Trophoblast cell (in vitro differentiated cells and primary cell): ENCODE results near the gene MED10.

Experiments used
- DNase-seq, 2 donors: peaks; one replicate each; pipeline ENCODE4 v3.0.0-alpha.2; 2016
- H2AFZ ChIP-seq: 2 replicates; pipeline ENCODE4 v1.6.1; 2013; ENCODE audit warnings: low read length, moderate library complexity, mild to moderate bottlenecking; ENCODE audit not compliant: insufficient read depth, poor library complexity
- H2AK5ac ChIP-seq: 2 replicates; pipeline ENCODE4 v1.6.1; 2013; ENCODE audit warnings: mild to moderate bottlenecking, low read length
- H2BK120ac ChIP-seq: 2 replicates; pipeline ENCODE4 v1.6.1; 2013; ENCODE audit warnings: low read length, mild to moderate bottlenecking, moderate library complexity; ENCODE audit not compliant: insufficient read depth, poor library complexity
- H2BK12ac ChIP-seq: 2 replicates; pipeline ENCODE4 v1.6.1; 2013; ENCODE audit warnings: mild to moderate bottlenecking, low read length, moderate library complexity
- H2BK5ac ChIP-seq: 2 replicates; pipeline ENCODE4 v1.6.1; 2013; ENCODE audit warnings: low read length, low read depth, moderate library complexity, mild to moderate bottlenecking; ENCODE audit not compliant: poor library complexity
- H3K14ac ChIP-seq: 2 replicates; pipeline ENCODE4 v1.6.1; 2013; ENCODE audit warnings: mild to moderate bottlenecking, low read length
- H3K18ac ChIP-seq: 2 replicates; pipeline ENCODE4 v1.6.1; 2013; ENCODE audit warnings: mild to moderate bottlenecking, low read length
- H3K23ac ChIP-seq: 2 replicates; pipeline ENCODE4 v1.6.1; 2013; ENCODE audit warnings: low read length
- H3K27ac ChIP-seq: 2 replicates; pipeline ENCODE4 v1.5.1; 2013; ENCODE audit warnings: low read depth, mild to moderate bottlenecking, inconsistent platforms, low read length, moderate library complexity
- H3K27me3 ChIP-seq: 2 replicates; pipeline ENCODE4 v1.6.1; 2013; ENCODE audit warnings: inconsistent platforms, mild to moderate bottlenecking, low read length, moderate library complexity; ENCODE audit not compliant: insufficient read depth
- H3K36me3 ChIP-seq, 2 experiments: 1 replicate in 1 of 2; 2 replicates in 1 of 2; pipeline ENCODE4 v1.6.1; 2013; ENCODE audit warnings: low read length in 2 of 2, mild to moderate bottlenecking in 2 of 2, moderate library complexity in 1 of 2; ENCODE audit not compliant: insufficient read depth in 2 of 2, control insufficient read depth in 1 of 2
- H3K4ac ChIP-seq: 2 replicates; pipeline ENCODE4 v1.6.1; 2013; ENCODE audit warnings: low read depth, mild to moderate bottlenecking, low read length, moderate library complexity
- H3K4me1 ChIP-seq, 2 experiments: 1 replicate in 1 of 2; 2 replicates in 1 of 2; pipeline ENCODE4 v1.6.1; 2013; ENCODE audit warnings: low read length in 2 of 2, mild to moderate bottlenecking in 2 of 2, moderate library complexity in 1 of 2; ENCODE audit not compliant: insufficient read depth in 2 of 2, control insufficient read depth in 1 of 2
- H3K4me2 ChIP-seq: 2 replicates; pipeline ENCODE4 v1.6.1; 2013; ENCODE audit warnings: inconsistent platforms, mild to moderate bottlenecking, low read length, moderate library complexity
- H3K4me3 ChIP-seq: 2 replicates; pipeline ENCODE4 v1.5.1; 2013; ENCODE audit warnings: mild to moderate bottlenecking, low read depth, low read length, inconsistent platforms
- H3K79me1 ChIP-seq: one replicate; pipeline ENCODE4 v1.6.1; 2013; ENCODE audit warnings: low read length
- H3K79me2 ChIP-seq: 2 replicates; pipeline ENCODE4 v1.6.1; 2013; ENCODE audit warnings: low read length, mild to moderate bottlenecking; ENCODE audit not compliant: control insufficient read depth, insufficient read depth, poor library complexity
- H3K9ac ChIP-seq: 2 replicates; pipeline ENCODE4 v1.6.1; 2013; ENCODE audit warnings: mild to moderate bottlenecking, low read length
- H3K9me3 ChIP-seq: 2 replicates; pipeline ENCODE4 v1.6.1; 2013; ENCODE audit warnings: low read depth, mild to moderate bottlenecking, control low read depth, inconsistent platforms, low read length; ENCODE audit not compliant: insufficient read depth
- H4K12ac ChIP-seq: 2 replicates; pipeline ENCODE4 v1.6.1; 2013; ENCODE audit warnings: low read depth, mild to moderate bottlenecking, low read length, moderate library complexity
- H4K8ac ChIP-seq: 2 replicates; pipeline ENCODE4 v1.6.1; 2013; ENCODE audit warnings: low read depth, mild to moderate bottlenecking, low read length, moderate library complexity
- H4K91ac ChIP-seq: one replicate; pipeline ENCODE4 v1.6.1; 2013; ENCODE audit warnings: low read depth, mild to moderate bottlenecking, low read length, moderate library complexity
- WGBS: extraction: QIAGEN DNeasy Blood & Tissue Kit; methylation state at CpG from one replicate; pipeline ENCODE4 v1.1.7; 2013; ENCODE audit warnings: missing lambda C conversion rate; ENCODE audit not compliant: insufficient read length, insufficient coverage; ENCODE audit errors: extremely low coverage; 5-methylcytosine and 5-hydroxymethylcytosine counted together

MED10 gene

GRCh38 chr5:6353602-6354302 is 24.6 kb downstream of the MED10 start:
- no peaks in the 10 kb centered on the region for H3K79me2 ChIP-seq

DNA sequence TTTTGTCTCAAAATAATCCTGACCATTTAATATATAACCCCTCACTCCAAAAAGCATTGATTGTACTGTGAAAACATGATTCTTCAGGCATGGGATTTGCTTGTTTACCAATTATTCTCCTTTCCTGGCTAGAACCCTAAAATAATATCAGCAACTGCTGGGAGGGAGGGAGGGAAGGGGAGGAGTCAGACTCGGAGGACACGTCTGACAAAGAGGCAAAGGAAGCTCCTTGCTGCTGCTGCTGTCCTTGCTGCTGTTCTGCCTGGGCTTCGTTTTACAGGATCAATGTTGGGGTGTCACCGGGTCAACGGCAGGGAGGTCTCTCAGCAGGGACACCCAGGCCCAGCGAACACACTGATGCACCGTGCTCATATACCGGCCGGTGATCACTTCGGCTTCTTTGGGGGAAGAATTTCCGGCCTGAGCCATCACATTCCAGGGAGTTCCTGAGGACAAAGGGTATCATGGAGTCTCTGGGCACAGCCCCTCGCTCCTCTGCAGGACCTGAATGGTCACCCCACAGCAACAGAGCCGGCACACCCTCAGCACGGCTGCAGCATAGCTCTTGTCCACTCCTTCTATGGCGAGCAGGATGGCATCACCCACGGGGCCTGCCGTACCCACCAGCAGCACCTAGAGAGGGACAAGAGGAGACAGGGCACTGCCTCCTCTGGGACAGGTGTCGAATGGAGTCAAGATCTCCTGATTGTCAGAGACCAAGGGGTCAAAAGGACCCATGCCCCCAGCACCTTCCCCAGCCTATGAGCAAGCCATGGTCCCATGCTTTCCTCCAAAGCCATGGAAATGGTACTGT is 27.9 kb downstream of the MED10 start:
- WGBS, result no CpG with 5 or more reads among the region's 18 CpGs
- Histone ChIP-seq H2AFZ (no peak overlapping the region), H3K27me3 (no peaks in the 10 kb centered on the region), H3K23ac (no peak overlapping the region), H3K36me3 (no peaks in the 10 kb centered on the region), H2BK120ac (no peak overlapping the region), H4K12ac (no peak overlapping the region), H3K27ac (no peak overlapping the region), H3K79me2 (no peaks in the 10 kb centered on the region), H4K8ac (no peak overlapping the region), H2AK5ac (no peak overlapping the region), H3K4me2 (no peak overlapping the region), H3K9me3 (peaks cover 2% of the 10 kb centered on the region), H4K91ac (no peak overlapping the region), H3K79me1 (no peaks in the 10 kb centered on the region), H2BK12ac (no peak overlapping the region), H3K14ac (no peak overlapping the region), H3K4me1 (no peaks in the 10 kb centered on the region), H3K18ac (no peak overlapping the region), H2BK5ac (no peak overlapping the region), H3K4me3 (no peak overlapping the region), H3K4ac (no peak overlapping the region), H3K9ac (no peak overlapping the region)
- no peak for DNase-seq

More at GRCh38 chr5:6353602-6354302, 24.6 kb downstream of the MED10 start:
- H4K8ac ChIP-seq, result no peak overlapping the region
- H3K9me3 ChIP-seq, result peaks cover 2% of the 10 kb centered on the region
- H2AK5ac ChIP-seq, result no peak overlapping the region
- no peak overlapping the region for H2BK12ac ChIP-seq
- no peak overlapping the region for H3K18ac ChIP-seq
- H3K23ac ChIP-seq, result no peak overlapping the region
- H3K9ac ChIP-seq, result no peak overlapping the region
- no peaks in the 10 kb centered on the region for H3K36me3 ChIP-seq
- no peak overlapping the region for H3K4me2 ChIP-seq
- no peak overlapping the region for H3K4me3 ChIP-seq
- H3K14ac ChIP-seq, result no peak overlapping the region
- H3K4ac ChIP-seq, result no peak overlapping the region
- H4K91ac ChIP-seq, result no peak overlapping the region
- H2BK120ac ChIP-seq, result no peak overlapping the region
- DNase-seq, result no peak
- H2BK5ac ChIP-seq, result no peak overlapping the region
- no peaks in the 10 kb centered on the region for H3K79me1 ChIP-seq
- no peak overlapping the region for H2AFZ ChIP-seq
- no peaks in the 10 kb centered on the region for H3K4me1 ChIP-seq
- no CpG with 5 or more reads among the region's 13 CpGs for WGBS
- no peaks in the 10 kb centered on the region for H3K27me3 ChIP-seq
- no peak overlapping the region for H4K12ac ChIP-seq
- no peak overlapping the region for H3K27ac ChIP-seq

DNA sequence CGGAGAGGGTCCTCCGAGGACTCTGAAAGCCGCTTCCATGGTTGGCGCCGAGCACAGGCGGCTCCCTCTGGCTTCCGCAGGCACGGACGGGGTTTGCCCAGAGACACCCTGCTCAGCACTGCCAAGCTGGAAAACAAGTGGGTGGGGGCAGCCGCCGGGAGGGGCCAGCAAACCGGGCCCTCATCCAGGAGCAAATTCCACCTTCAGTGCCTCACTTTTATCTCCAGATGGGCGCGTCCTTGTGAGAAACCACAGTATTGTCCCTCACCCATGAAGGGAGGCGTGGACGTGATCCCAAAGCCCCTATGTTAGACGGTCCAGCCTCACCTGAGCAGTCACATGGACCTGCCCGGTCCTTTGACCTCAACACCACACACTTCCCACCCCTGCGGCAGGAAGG is 29.0 kb downstream of the MED10 start:
- Histone ChIP-seq H4K91ac (no peak overlapping the region), H3K9me3 (peaks cover 2% of the 10 kb centered on the region)
- no CpG with 5 or more reads among the region's 19 CpGs for WGBS

GRCh38 chr5:6348476-6349000 is 29.8 kb downstream of the MED10 start:
- Histone ChIP-seq H3K79me2 (no peaks in the 10 kb centered on the region), H3K4ac (no peak overlapping the region), H2BK5ac (no peak overlapping the region), H3K23ac (no peak overlapping the region), H2AK5ac (no peak overlapping the region), H3K4me3 (no peak overlapping the region), H3K9me3 (peaks cover 2% of the 10 kb centered on the region), H3K27ac (no peak overlapping the region), H3K18ac (no peak overlapping the region), H3K14ac (no peak overlapping the region), H3K79me1 (no peaks in the 10 kb centered on the region), H4K8ac (no peak overlapping the region), H3K4me1 (no peaks in the 10 kb centered on the region), H3K27me3 (no peaks in the 10 kb centered on the region), H3K4me2 (no peak overlapping the region), H3K9ac (no peak overlapping the region), H2AFZ (no peak overlapping the region), H2BK120ac (no peak overlapping the region), H4K12ac (no peak overlapping the region), H3K36me3 (no peaks in the 10 kb centered on the region), H2BK12ac (no peak overlapping the region), H4K91ac (no peak overlapping the region)
- no CpG with 5 or more reads among the region's 15 CpGs for WGBS
- DNase-seq, result no peak

More for the DNA sequence above, 29.0 kb downstream of the MED10 start:
- H3K79me2 ChIP-seq, result no peaks in the 10 kb centered on the region
- H3K79me1 ChIP-seq, result no peaks in the 10 kb centered on the region
- no peak overlapping the region for H3K27ac ChIP-seq
- no peak overlapping the region for H3K23ac ChIP-seq
- H2BK120ac ChIP-seq, result no peak overlapping the region
- H2AFZ ChIP-seq, result no peak overlapping the region
- DNase-seq, result no peak
- no peak overlapping the region for H2BK5ac ChIP-seq
- H3K14ac ChIP-seq, result no peak overlapping the region
- no peaks in the 10 kb centered on the region for H3K27me3 ChIP-seq
- no peak overlapping the region for H3K4ac ChIP-seq
- no peak overlapping the region for H4K12ac ChIP-seq
- no peaks in the 10 kb centered on the region for H3K4me1 ChIP-seq
- no peak overlapping the region for H2AK5ac ChIP-seq
- H3K9ac ChIP-seq, result no peak overlapping the region
- no peak overlapping the region for H3K4me2 ChIP-seq
- H3K4me3 ChIP-seq, result no peak overlapping the region
- no peak overlapping the region for H2BK12ac ChIP-seq
- no peak overlapping the region for H4K8ac ChIP-seq
- H3K18ac ChIP-seq, result no peak overlapping the region
- H3K36me3 ChIP-seq, result no peaks in the 10 kb centered on the region
